Right renal cortex interstitium (tissue), 3 donors: ENCODE results near the gene FAM50B. TPM values are rescaled to one million over a fixed set of nuclear protein-coding genes. Genes with fewer than 3 reads are reported as not detected.

Source experiments
- DNase-seq, 3 donors: peaks; one replicate each; pipeline ENCODE4 v3.0.0-alpha.2; 2013; ENCODE audit warnings: low read depth in 3 of 3, low spot score in 2 of 3
- polyA plus RNA-seq, 3 donors: library from polyadenylated mRNA; unstranded; fragments of 120-200 nt; gene quantifications; one replicate each; pipeline ENCODE4 v1.2.1, GENCODE V29; 2013; ENCODE audit not compliant: insufficient read length in 3 of 3

The FAM50B gene
- polyA plus RNA-seq, result 10 to 100 TPM; 11.0 to 12.9 (median 12.4) TPM

GRCh38 chr6:3848925-3849605, at the start of gene FAM50B:
Gene FAM50B (plus strand): TSS chr6:3849373. CDS start chr6:3849812, 439 bp downstream.
- peak; percentile 63 to 79 (median 76) for DNase-seq

- no peak for DNase-seq
Observed at GRCh38 chr6:3799719-3800118, 49.5 kb upstream of the FAM50B start.

- DNase-seq, result no peak
Observed at GRCh38 chr6:3800850-3801591, 48.2 kb upstream of the FAM50B start.

GRCh38 chr6:3801960-3802359, 47.2 kb upstream of the FAM50B start:
- DNase-seq, result no peak

- no peak for DNase-seq
Observed at GRCh38 chr6:3803627-3804468, 45.3 kb upstream of the FAM50B start.

- no peak for DNase-seq
Observed at GRCh38 chr6:3804964-3805363, 44.2 kb upstream of the FAM50B start.

- no peak for DNase-seq
Observed at GRCh38 chr6:3805448-3806123, 43.6 kb upstream of the FAM50B start.

GRCh38 chr6:3806169-3806922, 42.8 kb upstream of the FAM50B start:
- DNase-seq, result no peak

- DNase-seq, result no peak
Observed at GRCh38 chr6:3808199-3808598, 41.0 kb upstream of the FAM50B start.

GRCh38 chr6:3808759-3809514, 40.2 kb upstream of the FAM50B start:
- no peak for DNase-seq

GRCh38 chr6:3809515-3809891, 39.7 kb upstream of the FAM50B start:
- no peak for DNase-seq

- no peak for DNase-seq
Observed at GRCh38 chr6:3809982-3810381, 39.2 kb upstream of the FAM50B start.

GRCh38 chr6:3811191-3811590, 38.0 kb upstream of the FAM50B start:
- no peak for DNase-seq

- no peak for DNase-seq
Observed at GRCh38 chr6:3812596-3812995, 36.6 kb upstream of the FAM50B start.

- DNase-seq, result no peak
Observed at GRCh38 chr6:3813150-3813780, 35.9 kb upstream of the FAM50B start.

GRCh38 chr6:3813918-3814317, 35.3 kb upstream of the FAM50B start:
- DNase-seq, result no peak

- no peak for DNase-seq
Observed at GRCh38 chr6:3814539-3814938, 34.6 kb upstream of the FAM50B start.

GRCh38 chr6:3816251-3816650, 32.9 kb upstream of the FAM50B start:
- DNase-seq, result no peak
